HG03280 (cell line): ENCODE results near the gene VAV3.

Experiments used
- ATAC-seq: cut with Tn5 transposase; IDR thresholded peaks from one replicate; pipeline ENCODE4 v1.9.1; 2021; ENCODE audit warnings: mild to moderate bottlenecking, moderate library complexity; ENCODE audit not compliant: unreplicated experiment

The VAV3 gene

GRCh38 chr1:107936498-107937481 lies 28.2 kb downstream of the VAV3 start:
- peak; percentile 40 for ATAC-seq

DNA sequence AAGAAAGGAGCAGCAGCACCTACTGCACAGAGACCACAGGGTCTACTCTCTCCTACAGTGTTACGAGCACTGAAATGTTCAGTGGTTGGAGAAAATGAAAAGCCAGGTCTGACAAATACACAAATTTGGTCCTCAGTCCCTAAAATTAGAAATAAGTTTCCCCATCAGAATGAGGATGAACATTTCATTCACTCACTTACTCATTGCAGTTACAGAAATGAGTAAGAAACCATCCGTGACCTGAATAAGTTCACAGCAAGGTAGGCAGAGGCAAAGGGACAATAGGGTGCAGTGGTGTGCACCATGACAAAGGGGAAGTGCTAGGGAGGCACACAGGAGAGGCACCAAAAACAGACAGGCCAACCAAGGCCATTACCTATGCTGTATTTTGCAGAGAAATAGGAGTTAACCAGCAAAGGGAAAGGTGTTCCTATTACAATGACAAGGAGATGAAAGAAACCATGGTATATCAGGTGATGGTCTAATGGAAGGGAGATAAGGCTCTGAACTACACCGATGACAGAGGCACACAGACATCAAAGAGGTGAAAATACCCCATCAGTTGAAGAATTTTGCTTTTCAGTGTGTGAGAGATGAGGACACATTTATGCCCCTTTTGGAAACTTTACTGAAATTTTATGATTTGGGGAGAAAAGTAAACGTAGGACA lies 29.4 kb downstream of the VAV3 start:
- ATAC-seq, result peak; percentile 77

DNA sequence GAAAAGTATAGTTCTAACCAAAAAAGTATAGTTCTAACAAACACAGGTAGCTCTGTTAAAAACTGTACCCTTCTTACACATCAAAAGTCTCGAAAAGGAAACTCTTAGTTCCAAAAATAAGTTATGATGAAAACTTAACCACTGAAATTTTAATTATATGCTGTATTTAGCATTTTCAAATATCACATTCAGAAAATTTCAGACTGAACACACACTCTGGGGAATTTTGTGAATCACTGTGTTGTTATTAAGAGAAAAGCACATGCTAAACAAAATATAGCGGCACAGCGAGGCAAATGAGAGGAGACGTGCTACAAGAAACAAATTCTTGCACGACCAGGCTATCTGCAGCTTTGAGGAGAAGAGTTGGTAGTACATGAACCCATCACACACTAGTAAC lies 30.4 kb downstream of the VAV3 start:
- ATAC-seq, result peak; percentile 31

- no peak for ATAC-seq
Observed at GRCh38 chr1:107933736-107934135, 31.2 kb downstream of the VAV3 start.

DNA sequence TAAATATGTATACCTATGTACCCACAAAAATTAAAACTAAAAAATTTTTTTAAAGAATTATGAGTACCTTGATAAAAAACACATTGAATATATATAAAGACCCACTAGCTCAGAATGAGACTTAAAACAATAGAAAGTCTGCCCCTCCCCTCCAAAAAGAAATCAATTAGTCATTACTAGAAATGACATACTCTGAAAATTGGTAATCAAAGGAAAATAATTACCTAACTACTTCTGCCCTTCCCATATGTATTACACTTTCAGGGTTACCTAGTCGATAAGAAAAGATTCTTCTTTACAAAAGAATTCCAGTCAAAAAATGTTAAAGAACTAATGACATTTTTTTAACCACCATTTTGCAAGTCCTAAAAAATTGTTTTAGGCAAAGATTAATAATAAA lies 34.7 kb downstream of the VAV3 start:
- ATAC-seq, result no peak

DNA sequence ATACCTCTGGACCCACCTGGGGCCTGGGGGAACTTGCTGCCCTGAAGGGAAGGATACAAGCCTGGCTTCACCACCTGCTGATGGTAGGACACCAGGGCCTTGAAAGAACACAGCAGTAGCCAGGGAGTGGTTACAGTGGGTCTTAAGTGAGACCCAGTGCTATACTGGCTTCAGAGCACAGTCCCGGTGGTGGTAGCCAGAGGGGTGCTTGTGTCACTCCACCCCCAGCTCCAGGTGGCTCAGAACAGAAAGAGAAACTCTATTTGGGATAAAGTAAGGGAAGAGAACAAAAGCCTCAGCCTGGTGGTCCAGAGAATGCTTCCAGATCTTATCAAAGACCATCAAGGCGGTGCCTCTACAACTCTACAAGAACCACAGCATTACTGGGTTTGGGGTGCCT lies 37.2 kb downstream of the VAV3 start:
- no peak for ATAC-seq

DNA sequence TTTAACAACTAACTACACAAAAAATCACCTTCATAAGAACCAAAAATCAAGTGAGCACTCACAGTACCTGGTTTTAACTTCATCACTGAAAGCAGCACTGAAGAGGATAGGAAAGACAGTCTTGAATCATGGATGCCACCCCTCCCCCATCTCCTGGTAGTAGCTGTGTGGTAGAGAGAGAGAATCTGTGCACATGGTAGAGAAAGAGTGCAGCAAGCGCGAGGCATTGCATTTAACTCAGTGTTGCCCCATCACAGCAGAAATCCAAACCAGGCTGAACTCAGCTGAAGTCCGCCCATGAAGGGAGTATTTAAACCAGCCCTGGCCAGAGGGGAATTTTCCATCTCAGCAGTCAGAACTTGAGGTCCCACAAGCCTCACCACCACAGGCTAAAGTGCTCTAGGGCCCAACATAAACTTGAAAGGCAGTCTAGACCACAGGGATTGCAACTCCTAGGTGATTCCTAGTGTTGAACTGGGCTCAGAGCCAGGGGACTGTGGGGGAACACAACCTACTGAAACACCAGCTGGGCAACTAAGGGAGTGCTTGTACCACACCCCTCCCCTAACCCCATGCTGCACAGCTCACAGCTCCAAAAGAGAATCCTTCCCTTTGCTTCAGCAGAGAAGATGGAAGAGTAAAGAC lies 38.4 kb downstream of the VAV3 start:
- ATAC-seq, result no peak

GRCh38 chr1:107925565-107925964 lies 39.4 kb downstream of the VAV3 start:
- ATAC-seq, result no peak

- ATAC-seq, result no peak
Observed at GRCh38 chr1:107920999-107921398, 44.0 kb downstream of the VAV3 start.

- ATAC-seq, result no peak
Observed at GRCh38 chr1:107920561-107920960, 44.4 kb downstream of the VAV3 start.

GRCh38 chr1:107919953-107920352 lies 45.0 kb downstream of the VAV3 start:
- ATAC-seq, result no peak

GRCh38 chr1:107914119-107914765 lies 50.7 kb downstream of the VAV3 start:
- no peak for ATAC-seq

DNA sequence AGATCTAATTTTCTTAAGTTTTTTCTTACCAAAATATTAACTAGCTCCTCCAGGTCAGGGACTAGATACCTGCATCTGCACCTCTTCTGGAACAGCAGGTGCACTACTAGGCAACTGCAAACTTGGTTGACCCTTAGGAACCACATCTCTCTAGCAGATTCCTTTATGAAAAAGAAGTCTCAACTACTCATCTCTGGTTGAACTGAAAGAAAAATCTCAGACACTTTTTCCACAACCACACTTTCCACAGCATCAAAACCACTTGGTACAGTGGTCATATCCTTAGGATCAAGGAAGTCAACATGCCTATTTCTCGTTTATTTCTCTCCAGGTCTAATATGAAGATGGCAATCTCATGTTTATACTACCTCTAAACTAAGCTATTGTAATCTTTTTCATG lies 52.3 kb downstream of the VAV3 start:
- ATAC-seq, result no peak

DNA sequence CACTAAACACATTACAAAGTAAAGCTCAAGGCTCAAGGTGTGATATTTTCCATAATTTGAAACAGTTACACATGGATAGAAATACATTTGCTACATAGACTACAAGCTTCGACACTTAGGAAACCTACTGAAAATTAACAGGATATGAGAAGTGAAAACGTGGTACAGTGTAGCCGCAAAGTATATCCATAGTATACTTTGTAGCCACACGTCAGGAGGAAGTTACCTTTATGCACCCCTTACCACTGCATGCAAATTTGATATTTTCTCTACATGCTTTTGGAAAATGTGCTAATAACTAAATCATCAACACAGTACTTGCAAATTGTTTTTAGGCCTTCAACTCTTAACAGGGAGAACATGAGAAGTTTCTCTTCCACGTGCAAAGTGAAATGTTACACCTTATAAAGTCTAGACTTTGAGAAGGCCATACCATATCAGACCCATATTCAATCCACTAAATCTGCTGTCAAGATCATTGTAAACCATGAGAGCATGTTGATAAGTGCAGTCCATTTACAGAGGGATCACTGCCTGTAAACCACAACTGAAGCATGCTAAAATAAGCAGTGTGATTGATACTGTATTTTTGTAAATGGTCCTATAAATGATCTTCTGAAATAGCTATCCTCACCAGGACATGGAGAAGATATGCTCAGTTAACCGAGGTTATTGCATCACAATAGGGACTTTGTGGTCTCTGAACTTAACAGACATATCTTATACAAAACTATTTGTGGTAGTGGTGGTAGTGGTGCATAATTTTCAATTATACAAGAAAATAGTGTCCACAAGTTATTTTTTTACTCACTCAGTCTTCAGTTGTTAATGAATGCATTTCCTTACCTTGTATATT lies 64.7 kb downstream of the VAV3 start:
- ATAC-seq, result no peak

- ATAC-seq, result no peak
Observed at GRCh38 chr1:107899655-107900054, 65.3 kb downstream of the VAV3 start.

DNA sequence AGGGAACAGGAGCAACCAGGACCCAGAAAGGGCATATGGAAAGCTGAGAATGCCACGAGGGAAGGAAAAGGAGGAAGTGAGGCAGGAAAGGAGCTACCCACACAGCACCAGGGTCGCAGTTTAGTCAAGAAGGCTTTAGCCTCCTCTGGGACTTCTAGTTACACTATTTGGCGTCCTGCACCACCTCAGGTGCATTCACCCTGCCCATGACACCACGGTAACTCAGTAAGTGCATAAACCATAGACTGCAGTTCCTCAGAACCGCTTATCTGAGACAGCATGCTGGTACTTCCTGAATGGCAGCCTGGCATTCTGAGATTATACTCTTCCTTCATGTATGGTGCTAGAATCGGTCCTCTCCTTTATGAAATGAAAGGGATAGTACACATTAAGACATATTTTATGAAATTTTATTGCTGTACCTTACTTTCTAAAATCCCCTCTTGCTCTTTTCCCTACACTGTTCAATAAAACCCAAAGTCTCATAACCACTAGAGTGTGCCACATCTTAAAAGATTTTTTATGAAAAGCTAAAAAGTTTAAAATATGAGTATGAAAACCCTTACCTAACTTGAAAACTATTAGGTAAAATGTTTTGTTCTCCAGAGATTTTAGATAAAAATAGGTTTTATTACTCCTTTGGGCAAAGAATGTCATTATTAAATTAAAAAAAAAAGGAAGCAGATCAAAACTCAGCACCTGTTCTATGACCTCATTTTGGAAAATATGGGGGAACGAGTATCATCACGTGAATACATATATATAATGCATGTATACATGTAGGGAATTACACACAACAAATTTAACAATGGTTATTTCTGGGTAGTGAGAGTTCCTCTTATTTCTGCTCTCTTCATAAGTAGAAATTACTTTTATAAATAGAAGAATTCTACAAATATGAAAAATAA lies 67.3 kb downstream of the VAV3 start:
- ATAC-seq, result no peak

DNA sequence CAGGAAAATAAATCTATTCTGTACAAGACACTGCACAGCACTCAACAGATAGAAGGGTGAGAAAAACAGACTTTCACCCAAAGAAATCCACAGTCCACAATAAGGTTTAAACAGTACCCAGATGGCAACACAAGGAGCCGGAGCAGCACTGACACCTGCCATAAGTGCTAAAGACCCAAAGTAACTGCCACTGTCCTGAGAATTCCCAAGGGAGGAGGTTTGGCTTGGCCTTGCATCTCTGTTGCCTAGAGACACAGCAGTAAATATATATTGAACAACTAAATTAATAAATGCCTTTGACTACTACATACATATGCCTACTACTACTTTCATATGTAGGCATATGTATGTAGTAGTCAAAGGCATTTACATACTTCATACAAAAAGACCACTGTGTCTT lies 68.0 kb downstream of the VAV3 start:
- no peak for ATAC-seq

DNA sequence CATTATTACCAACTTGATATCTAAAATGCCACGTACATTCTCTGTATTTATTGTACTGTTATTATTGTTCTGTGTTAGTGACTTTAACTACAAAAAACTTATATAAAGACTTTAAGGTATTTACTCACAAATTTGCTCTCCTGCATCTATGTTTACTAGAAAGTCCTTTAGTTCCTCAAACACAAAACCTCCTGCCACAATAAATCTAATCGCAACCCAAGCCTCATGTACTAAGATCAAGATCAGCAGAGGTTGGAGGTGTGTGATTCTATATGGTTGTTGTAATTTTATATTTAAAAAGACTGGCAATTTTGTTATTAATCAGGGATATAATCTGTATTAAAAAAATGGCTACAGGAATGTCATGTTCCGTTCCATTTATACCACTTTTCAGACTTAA lies 68.6 kb downstream of the VAV3 start:
- ATAC-seq, result no peak
